Cerebellar cortex (tissue), 1 donor: ENCODE data around the gene RAD51B.

Source experiments
- DNase-seq: peaks from one replicate; pipeline ENCODE4 v3.0.0-alpha.2; 2015; ENCODE audit warnings: low spot score

The RAD51B gene

GRCh38 chr14:68145539-68145938, 326.0 kb downstream of the RAD51B start:
- DNase-seq: no peak

GRCh38 chr14:68146818-68147217, 327.2 kb downstream of the RAD51B start:
- DNase-seq: no peak

- DNase-seq: no peak
Measured at GRCh38 chr14:68147303-68147702, 327.7 kb downstream of the RAD51B start.

DNA sequence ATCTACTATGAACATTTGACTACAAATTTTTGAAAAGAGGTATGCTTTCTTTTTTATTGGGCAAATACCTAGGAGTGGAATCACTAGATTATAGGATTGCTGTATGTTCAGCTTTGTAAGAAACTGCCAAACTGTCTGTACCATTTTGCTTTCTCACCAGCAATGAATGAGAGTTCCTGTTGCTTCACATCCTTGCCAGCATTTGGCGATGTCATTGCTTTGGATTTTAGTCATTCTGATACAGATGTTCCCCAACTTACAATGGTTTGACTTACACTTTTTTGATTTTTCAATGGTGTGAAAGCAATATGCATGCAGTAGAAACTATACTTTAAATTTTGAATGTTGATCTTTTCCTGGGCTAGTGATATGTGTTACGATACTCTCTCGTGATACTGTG, 328.7 kb downstream of the RAD51B start:
- DNase-seq: no peak

DNA sequence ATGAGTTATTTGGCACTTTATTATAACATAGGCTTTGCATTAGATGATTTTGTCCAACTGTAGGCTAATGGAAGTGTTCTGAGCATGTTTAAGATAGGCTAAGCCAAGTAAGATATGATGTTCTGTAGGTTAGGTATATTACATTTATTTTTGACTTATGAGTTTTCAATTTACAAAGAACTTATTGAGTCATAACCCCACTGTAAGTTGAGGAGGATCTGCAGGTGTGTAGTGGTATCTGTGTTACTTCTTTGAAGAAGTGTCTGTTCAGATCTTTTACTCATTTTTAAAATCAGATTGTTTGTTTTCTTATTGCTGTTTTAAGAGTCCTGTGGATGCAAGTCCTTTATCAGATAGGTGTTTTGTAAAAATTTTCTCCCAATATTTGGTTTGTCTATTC, 329.2 kb downstream of the RAD51B start:
- no peak for DNase-seq

GRCh38 chr14:68153275-68153674, 333.7 kb downstream of the RAD51B start:
- DNase-seq: no peak

GRCh38 chr14:68154275-68154674, 334.7 kb downstream of the RAD51B start:
- DNase-seq: no peak

GRCh38 chr14:68157971-68158371, 338.4 kb downstream of the RAD51B start:
- no peak for DNase-seq

DNA sequence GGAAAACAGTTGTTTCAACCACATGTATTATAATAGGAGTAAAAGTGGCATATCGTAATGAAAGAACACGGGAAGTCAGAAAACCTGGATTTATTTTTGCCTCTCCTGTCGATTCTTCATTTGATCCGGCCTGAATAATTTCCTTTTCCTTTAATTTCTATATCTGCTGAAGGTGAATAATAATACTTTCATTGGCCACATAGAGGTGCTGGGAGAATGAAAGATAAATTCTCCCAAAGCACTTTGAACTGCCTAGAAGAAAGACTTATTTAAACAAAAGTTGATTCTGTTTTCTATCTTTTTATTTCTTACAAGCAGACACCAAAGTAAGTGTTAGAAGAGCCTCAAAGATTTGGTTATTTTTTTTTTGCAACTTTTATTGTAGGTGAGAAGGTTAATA, 339.1 kb downstream of the RAD51B start:
- DNase-seq: no peak

- DNase-seq: no peak
Measured at GRCh38 chr14:68159701-68160633, 340.4 kb downstream of the RAD51B start.

DNA sequence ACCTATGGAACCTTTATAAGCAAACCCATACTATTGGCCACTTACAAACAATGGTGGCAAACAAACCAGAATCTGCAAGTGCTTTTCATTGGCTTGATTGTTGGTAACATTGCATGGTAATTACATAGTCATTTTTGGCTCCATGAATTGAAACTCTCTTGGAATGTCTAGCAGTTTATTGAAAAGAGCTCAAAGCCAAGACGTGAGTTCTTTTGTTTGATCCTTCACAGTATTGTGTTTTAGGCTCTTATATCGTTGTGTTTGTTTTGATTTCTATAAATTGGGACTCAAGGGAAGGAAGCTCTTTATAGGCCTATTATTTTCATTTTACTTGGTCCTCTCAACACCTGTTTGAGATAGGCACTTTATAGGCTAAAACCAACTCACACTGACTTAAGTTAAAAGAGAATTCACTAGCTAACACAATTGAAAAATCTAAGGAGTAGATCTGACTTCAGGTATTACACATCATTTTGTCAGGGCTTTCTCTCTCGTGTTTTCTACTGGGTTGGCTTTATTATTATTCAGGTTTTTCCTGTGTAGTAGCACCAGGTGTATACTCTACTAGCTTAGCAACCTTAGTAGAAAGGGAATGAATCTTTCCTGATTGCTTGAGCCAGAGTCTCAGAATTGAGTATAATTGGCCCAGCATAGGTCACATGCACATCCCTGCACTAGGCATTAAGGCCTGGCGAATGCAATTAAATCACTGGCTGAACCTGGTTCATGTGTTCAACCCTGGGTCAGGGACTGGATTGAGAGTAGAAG, 341.4 kb downstream of the RAD51B start:
- peak; percentile 62 for DNase-seq

- DNase-seq: no peak
Measured at GRCh38 chr14:68162887-68163286, 343.3 kb downstream of the RAD51B start.

DNA sequence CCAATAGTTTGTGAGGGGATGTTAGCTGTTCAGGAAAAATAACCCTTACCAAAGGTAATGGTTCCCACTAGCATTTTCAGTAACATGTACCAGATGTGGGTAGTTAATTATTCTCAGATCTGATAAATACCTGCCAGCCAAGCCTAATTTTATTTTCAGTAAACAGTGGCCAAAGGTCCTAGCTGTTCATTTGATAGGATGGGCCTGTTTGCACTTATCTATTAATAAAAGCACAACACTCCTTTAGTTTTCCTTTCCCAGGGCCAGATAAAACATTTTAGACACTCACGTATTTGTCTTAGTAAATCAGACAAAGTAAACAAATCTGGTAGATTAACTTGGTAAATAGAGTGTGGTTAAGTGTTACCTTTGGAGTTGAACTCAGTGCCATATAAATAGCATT, 345.1 kb downstream of the RAD51B start:
- DNase-seq: no peak

DNA sequence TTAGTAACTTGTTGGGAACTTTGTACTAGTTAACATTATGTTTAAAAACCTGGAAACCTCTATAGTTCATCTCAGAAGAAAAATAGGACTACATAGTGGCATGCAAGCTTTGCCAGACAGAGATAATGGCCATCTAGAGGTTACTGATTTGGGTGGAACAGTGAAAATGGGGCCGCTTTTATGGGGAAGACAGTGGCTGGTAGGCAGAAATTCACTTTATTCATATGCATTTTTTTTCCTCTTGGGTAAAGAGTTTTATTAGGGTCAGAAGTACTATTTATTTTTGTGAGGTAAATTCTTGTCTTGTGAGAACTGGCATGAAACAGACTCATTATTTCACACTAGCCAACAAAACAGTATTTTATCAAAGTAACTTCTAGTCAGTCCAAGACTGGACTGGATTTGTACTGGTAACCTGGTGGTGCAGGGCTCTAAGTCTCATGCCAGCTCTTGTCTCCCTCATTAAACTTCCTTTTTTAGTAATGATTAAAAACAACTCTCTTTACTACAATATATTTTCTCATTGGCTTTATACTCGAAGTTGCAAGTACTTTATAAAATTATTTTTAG, 345.8 kb downstream of the RAD51B start:
- no peak for DNase-seq

GRCh38 chr14:68166731-68167382, 347.3 kb downstream of the RAD51B start:
- no peak for DNase-seq

DNA sequence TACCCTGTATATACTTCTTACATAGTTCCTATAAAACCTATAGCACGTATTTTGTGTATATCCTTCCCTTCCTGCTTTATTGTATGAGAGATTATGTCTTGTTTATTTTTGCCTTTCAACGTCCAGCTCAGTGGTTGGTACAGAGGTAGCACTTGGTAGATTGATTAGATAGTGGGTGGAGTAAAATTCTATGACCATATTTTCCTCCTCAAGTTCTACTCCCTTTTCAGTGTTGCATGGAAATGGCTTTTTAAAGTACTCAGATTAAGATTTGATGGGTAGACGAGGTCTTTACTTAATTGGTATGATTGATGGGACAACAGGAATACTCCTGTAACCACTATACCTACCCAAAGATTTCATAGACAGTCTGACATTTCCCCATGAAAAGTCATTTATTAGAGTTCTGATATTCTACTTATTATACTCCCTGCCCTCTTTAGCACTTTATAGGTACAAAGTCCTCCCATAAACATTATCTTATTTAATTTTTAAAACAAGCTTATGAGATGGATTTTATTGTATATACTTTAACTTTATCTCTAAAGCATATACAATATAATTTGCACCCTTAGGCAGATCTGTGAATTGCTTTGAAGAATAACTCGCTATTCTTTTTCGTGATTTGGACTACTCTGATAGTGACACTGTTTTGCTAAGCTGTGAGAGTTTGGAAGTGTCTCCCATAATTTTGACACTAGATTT, 348.0 kb downstream of the RAD51B start:
- DNase-seq: no peak

GRCh38 chr14:68168460-68169109, 349.0 kb downstream of the RAD51B start:
- peak; percentile 55 for DNase-seq

GRCh38 chr14:68172216-68172615, 352.6 kb downstream of the RAD51B start:
- no peak for DNase-seq

GRCh38 chr14:68172627-68173026, 353.0 kb downstream of the RAD51B start:
- no peak for DNase-seq

DNA sequence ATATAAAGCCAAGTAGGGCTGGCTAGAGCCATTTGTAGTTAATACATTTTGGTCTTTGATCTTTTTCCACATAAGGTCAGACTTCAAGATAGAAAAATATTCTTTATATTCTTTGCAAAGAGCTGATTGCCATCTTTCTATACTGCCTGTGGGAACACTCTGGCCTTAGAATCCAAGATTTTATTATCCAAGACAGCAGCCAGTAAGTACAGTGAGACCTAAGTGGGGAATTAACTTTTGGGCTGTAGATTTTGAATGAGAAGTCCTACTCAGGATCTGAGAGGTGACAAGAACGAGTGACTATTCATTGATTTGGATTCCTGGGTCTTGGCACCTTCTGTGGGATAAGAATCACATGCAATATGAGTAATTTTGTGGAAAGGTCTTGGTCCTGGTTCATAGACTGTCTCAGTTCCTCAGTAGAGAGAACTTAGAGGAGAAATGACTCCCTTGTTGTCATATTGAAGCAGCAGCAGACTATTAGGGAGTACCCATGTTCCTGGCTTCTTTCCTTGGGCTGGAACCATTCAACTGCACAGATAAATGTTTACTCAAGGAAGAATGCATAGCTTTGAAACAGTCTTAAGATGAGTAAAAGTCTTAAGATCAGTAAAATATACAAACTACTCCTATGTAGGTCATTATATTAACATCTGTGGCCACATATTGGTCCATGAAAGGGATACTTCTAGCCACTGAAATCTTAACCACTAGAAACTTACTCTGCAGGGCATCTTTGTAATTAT, 353.8 kb downstream of the RAD51B start:
- no peak for DNase-seq
